ENCODE measurements around the gene CXCL3.

The CXCL3 gene

DNA sequence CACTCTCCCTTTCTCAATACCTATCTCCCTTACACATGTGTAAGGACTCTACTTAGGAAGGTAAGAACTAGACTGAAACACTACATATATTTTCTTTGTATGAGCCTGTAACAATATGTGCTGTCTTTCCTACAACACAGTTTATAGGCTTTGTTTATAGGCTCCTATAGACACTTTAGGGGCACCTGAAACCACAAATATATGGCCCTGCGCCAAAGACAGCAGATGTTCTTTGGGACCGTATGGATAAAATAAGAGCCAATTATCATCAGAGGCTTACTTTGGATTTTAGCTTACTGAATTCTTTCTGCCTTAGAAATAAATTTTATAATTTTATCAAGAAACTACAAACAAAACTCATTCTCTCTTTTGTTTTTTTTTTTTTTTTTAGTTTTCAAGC lies 16.6 kb upstream of the CXCL3 start:
- DNase-seq = no peak

DNA sequence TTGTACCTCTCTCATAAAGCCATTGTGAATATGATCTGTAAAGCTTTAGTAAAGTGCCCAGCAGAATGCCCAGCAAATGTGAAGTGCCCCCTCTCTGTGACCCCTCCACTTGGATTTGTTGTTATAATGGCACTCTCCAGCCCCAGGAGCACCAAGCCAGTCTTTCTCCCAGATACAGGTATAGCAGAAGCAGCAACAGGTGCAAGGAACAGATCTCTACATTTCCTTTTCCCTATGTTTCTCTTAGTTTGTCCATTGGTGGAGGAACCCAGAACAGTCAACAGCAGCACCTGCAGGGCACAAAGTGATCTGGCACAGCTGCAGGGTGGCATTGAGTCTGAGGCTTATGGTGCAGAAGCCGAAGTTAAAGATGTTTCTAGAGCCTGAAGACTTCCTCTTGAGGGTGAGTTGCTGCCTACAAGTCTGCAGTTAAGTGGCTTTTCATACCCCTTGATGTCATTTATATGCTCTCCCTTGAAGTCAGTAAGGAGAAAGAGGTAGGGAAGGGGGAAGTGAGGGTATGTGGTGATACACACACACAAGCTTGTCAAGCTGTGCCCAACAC lies 16.1 kb upstream of the CXCL3 start:
- no peak for DNase-seq

DNA sequence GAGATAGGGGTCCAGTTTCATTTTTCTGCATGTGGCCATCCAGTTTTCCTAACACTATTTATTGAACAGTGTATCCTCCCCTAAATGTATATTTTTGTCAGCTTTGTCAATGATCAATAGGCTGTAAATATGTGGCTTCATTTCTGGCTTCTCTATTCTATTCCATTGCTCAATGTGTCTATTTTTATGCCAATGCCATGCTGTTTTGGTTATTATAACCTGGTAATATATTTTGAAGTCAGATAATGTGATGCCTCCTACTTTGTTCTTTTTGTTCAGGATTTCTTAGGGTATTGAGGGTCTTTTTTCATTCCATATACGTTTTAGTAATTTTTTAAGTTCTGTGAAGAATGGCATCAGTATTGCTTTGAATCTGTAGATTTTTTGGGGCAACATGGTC lies 8.7 kb upstream of the CXCL3 start:
- no peak for DNase-seq

DNA sequence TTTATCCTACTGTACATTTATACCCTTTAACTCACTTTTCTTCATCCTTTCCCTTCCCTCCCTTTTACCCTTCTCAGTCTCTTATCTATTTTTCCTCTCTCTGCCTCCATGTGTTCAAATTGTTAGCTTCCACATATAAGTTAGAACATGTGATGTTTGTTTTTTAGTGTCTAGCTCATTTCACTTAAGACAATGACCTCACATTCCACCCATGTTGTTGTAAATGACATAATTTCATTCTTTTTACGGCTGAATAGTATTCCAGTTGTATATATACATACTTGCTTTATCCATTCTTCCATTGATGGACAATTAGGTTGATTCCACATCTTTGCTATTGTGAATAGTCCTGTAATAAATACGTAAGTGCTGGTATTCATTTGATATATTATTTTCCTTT lies 7.3 kb upstream of the CXCL3 start:
- no peak for DNase-seq

DNA sequence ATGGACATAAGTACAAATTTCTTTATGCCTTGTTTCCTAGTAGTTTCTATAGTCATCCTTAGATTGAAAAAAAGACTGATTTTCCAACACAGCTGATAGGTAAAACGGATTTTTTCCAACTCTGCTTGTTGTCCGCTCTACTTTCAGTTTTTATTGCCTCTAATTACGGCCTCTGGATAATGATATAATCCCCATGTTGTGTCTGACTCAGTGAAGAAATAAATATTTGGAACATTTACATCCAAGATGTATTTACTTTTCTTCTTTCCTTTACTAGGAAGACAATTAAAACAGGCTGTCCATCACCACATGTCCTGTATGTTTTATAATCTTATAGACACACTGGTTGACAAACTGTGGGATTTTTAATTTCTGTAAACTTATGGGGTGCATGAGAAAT lies 6.8 kb upstream of the CXCL3 start:
- no peak for DNase-seq

DNA sequence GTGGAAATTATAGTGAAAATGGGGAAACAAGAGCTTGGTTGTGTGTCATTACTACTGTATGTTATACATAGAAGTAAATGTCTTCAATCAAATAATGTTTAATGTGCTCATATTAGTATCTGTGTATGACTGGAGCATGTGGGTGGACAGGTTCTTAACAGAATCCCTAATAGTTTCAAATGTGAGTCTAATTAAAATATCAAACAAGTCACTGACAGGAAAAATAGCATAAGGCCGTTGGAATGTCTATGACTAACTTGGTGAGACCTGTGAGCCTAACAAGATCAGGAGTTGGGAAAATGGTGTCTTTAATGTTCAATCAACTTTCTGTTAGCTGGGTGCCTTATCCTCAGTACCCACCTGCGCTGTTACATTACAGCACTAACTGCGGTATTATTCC lies 6.2 kb upstream of the CXCL3 start:
- no peak for DNase-seq

DNA sequence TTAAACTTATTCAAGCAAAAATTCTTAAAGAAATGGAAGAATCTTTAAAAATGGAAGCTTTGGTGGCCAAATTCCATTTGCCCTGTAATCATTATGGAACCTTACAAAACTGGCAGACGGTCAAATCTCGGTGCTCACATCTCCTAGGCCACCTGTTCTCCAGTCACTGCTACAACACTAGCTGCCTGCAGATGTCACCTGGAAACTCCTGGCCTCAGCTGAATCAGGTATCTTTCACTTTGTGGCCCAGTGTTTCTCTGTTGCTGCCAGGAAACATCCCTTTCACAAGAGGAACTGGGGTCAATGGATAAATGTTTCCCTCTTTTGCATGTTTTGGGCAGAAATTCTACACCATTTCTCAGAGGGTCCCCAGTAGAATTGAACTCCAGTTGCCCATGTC lies 4.2 kb upstream of the CXCL3 start:
- no peak for DNase-seq

DNA sequence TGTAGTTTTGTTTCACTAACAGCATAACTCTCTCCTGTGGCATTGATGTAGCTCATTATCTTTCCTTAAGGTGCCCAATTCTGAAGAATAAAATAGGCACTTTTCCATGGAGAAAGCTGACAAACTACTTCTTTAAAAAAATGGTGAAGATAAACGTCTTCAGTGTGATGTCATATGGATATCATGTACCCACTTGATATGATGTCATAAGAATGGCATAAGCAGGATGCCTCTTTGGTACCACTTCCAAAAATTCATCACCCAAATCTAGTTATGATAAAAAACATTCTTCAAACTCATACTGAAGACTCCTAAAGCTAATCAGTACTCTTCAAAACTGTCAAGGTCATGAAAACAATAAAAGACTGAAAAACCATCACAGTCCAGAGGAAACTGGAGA lies 2.9 kb upstream of the CXCL3 start:
- no peak for DNase-seq

DNA sequence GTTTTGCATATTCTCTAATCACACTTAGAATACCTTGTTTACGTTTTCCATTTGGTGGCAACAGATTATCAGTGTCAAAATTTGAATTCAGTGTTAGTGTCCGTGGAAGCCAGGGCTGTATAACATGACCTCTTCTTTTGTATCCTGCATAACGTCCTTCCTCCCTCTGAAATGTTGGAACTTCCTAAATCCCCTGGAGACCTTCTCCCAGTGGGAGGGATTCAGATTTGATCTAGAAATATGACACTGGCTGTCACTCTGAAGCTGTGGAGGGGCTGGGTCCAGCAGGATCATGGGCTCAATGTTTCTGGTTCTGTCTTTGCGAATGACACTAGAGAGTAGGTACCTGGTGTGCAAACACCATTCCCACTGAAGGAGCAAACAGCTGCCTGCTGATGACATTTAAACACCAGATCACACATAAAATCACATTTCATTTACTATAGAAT lies 850 bp upstream of the CXCL3 start:
- DNase-seq = no peak

DNA sequence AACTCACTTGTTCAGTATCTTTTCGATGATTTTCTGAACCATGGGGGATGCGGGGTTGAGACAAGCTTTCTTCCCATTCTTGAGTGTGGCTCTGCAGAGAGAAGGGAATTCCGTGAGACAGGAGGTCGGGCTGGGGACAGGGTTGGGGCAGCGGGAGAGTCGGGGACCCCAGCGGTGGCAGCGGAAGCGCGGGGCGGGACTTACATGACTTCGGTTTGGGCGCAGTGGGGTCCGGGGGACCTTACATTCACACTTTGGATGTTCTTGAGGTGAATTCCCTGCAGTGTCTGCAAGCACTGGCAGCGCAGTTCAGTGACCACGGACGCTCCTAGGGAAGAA lies 434 bp downstream of the CXCL3 start:
- no peak for DNase-seq

DNA sequence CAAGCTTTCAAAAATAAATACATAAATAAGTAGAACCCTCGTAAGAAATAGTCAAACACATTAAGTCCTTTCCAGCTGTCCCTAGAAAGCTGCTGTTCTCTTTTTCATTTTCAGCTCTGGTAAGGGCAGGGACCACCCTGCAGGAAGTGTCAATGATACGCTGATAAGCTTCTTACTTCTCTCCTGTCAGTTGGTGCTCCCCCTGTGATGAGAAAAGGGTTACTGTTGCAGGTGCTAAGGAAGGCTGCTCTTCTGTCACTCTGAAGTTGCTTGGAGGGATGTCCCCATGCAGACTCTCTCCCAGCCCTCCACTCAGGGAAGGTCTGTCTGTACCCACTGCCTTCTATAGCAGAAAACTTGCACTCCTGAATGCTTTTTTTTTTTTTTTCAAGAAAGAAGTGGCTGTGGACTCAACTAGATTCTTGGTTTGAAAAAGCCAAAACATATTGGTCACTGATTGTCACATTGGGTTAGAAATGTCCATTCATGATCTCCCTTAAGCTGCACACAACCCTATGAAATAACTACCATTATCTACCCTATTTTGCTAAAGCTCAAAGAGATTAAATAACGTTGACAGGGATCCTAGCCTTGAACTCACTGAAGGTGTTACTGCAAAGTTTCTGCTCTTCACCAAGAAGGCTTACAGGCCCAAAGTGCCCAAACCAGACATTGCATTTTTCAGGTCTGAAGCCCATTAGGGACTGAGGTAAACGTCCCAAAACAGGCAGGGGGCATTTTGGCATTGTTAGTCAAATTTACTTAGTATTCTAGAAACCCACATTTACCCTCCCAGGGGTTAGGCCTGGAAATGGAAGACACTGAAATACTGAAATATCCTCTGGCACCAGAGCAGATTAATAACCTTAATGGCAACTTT lies 1.2 kb downstream of the CXCL3 start:
- DNase-seq = no peak

DNA sequence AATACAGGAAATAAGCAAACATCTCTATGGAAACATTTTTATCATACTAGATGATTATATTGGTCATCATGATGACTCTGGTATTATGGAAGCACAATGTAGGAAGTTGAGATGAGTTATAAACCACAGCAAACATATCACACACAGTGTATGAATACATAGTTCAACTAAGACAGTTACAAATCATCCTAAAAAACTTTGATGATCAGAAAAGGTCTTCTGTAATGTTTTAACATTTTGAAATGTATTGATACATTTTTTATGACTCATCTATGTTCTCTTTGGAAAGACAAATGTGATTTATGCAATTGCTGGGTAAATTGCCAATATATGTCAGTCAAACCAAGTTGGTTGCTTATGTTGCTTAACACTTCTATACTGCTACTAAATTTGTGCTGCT lies 4.8 kb downstream of the CXCL3 start:
- DNase-seq = no peak

DNA sequence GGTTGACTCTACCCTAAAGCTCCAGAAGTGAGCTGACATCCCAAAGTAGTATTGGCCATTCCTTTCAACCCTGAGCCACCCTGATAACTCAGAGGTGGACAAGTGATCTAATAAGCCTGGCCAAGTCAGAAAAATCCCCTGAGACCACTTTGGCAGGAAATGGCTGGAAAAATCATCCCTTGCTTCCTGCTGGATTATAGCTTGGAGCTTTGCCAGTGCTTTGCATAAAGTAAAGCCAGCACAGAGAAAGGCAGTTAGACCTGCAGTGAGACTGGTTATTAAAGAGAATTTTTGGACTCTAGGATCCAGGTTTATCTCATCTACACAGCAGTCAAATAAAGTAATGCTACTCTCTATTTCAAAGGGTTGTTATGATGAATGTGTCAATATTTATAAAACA lies 6.4 kb downstream of the CXCL3 start:
- DNase-seq = no peak

DNA sequence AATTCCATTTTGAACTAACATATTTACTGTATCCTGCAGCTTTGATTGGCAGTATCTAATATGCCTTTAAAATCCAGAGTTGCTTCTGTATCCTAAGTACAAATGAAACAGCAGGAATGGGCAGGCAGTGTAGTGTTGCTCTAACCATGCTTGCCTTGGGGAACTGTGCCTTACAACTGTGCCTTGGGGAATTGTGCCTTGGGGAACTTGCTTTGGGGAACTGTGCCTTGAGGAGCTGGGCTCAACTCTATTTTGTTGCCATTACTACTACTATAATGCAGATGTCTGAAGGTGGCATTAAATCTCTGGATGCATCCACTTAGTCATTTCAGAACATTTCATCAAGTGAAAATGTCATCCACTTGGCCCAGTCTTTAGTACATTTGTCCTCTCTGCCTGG lies 6.9 kb downstream of the CXCL3 start:
- no peak for DNase-seq

DNA sequence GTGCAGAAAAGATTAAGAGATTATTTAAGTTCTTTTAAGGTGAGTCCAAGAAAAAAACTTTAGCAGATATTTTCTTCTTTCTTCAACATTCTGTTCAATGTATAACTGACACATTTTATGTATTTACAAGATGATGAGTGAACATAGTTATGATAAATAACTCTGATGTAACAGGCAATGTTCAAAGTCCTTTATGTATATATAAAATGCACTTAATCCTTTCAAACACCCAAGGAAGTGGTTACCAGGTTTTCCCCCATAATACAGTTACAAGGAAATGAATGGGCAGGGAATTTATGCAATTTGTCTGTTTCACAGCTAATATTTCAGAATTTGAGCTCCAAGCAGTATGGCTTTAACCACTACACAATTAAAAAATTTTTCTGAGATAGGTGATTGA lies 8.2 kb downstream of the CXCL3 start:
- DNase-seq = no peak

DNA sequence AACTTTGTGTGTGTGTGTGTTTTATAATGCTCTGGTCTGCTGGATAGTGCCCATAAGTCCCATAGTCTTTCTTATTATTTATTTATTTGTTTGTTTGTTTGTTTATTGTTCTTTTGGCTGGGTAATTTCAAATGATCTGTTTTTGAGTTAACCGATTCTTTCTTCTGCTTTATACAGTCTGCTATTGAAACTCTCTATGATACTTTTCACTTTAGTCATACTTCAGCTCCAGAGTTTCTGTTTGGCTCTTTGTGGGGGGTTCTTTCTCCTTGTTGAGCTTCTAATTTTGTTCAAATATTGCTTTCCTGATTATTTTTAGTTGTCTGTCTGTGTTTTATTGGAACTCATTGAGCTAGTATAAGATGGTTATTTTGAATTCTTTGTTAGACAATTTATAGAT lies 10.0 kb downstream of the CXCL3 start:
- DNase-seq = no peak

DNA sequence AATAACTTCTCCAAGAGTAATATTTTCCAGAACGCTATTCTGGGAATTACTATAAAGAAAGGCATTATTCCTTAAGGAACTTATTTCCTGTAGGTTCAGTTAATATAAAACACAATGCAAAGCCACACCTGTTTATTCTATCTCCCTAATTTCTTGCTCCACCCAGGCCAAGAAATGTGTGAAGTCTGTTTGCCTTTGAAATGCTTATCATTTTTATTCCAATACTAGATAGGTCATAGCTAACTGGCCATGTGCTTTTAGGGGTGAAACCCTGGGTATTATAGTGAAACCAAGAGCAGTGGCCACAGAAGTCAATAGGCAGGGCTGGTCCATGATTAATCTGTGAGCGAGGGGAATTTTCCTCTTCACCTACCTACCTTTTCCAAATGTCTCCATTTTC lies 14.8 kb downstream of the CXCL3 start:
- DNase-seq = no peak

DNA sequence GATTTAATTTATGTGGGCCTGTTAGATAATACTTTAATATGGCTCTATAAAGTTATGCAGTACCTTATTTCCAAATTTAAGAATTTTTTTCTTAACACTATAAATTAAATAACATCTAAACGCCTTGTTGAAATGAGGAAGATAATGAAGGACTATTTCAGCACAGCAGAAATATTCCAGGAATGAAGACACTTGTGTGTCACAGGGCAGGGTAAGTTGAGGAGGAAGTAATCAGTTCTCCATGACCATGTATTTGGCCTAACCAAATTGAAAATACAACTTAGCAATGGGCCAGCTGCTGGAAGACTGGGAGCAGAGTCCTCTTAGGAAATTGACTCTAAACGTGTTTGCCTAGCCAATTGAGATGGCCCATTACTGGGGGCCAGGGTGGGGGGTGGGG lies 16.9 kb downstream of the CXCL3 start:
- no peak for DNase-seq

DNA sequence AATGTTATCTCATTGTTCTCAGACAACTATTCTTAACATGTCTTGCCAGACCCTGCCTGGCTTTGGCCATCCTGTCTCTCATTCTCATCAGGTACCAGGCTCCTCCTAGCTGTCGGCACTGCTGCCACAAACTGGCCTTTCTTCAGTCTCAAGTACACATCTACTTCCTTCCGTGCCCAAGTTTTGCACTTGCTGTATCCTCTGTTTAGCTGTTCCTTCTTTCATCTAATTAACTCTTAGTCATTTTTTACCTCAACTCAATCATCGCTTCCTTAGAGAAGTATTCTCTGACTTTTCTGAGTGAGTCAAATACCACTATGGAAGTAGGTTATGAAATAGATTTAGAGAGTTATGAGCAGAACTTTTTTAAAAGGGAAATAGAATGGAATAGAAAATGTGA lies 19.7 kb downstream of the CXCL3 start:
- no peak for DNase-seq

DNA sequence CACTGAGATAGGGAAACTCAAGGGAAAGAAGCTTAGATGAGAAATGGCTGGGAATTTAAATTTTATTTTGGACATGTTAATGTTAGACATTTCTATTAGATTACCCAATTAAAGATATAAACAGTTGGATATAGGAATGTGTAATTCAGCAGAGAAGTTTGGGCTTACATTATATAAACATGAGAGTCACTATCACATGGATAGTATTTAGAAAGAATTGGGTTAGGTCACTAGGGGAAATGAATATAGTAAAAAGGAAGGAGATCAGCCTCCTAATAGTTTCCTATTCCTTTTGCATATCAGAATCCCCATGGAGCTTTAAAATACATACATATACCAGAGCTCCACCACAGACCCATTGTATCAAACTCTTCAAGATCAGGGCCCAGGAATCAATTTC lies 20.4 kb downstream of the CXCL3 start:
- DNase-seq = no peak

DNA sequence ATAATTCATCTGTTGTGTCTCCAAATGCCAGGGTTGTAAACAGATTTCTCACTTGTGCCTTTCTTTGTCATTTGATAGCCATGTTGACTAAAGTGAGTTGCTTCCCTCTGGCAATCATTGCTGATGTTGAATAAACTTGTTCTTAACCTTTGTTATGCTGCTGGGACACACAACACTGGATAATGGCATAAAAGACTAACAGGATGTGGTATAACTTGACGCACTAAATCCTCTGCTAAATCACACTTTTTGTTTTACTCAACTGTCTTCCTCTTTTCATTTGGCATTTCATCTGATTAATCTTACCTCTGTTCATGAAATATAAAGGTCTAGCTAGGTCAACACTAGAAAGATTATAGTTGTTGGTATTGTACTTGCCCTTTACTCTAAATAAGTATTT lies 22.4 kb downstream of the CXCL3 start:
- no peak for DNase-seq

DNA sequence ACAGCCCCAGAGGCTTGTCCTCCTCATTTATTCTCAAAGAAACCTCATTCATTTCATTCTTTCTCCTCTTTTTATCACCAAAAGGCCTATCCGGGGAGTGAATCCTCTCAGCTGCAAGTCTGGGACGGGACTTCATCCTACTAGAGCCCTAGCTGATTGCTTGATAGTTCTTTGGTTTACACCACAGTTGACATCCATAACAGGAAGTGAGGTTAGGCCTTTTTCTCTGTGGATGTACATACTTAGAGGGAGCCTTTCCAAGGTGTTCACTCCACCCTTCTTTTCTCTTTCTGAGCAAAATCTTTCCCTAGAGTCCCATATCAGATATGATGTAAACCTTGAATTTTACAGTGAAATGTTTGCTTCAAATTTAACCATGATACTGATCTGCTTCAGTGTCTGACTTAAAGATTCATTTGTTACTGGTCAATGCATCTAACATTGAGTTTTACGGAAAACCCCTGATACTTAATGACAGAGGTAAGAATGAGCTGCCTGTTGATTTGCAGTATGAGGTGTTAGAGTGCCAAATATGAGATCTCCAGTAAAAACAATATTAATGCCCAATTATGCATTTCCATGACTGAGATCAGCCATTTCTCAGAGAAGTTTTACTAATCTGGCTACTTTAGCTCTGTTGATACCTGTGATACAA lies 23.2 kb downstream of the CXCL3 start:
- DNase-seq = no peak

DNA sequence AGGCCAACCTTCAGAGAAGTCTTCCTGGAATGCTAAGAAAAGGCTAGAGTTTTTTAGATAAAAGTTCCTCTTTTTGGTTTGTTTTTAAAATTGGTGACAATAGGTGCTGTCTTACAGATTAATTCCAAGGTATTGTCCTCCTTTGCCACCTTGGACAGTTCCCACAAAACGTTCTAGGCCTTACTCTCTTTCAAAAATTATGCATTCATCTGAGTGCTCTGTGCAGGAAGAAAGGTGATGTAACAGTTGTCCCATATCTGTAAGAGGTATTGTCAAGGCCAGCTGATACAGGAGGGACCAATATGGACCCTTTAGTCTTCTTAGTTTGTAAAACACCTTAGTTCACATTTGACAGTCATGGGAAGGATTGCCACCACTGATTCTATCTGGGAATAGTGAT lies 24.2 kb downstream of the CXCL3 start:
- DNase-seq = no peak

DNA sequence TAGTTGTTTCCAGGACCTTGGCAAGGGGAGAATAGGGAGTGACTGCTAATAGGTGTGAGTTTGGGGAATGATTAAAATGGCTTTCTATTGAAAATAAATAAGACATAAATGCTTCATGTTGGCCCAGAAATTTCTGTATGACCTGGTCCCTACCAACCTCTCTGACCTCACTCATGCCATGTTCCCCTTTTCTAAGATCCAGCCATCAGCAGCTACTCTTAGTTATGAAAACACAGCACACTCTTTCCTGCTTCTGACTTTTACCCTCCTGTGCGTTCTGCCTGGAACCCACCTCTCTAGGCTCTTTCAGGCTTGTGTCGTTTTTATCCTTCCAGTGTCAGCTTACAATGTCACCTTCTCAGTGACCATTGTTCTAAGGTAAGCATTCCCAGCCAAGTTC lies 25.2 kb downstream of the CXCL3 start:
- DNase-seq = no peak

DNA sequence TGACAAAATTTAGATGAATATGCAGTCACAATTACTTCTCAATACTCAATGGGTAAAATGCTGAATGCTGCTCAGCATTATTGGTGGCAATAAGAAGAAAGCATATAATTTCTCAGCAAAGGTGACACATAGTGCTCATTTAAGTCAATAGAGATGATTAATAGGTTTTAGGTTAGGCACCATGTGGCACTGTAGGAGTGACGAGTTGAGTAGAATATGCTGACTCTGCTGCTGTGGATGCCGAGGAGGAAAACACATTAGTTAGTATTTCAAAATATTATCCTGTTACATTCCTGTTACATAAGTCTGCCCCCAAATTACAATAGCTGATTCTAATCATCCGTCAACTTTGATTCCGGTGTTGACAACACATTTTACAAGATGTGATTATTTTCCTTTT lies 26.4 kb downstream of the CXCL3 start:
- DNase-seq = no peak

Data from COR-L47 (cell line).